Raji (cell line): ENCODE measurements around the gene KCNH8.

Source experiments
- POLR2A ChIP-seq: IDR thresholded peaks from 2 replicates; pipeline ENCODE4 v1.6.1; 2011; ENCODE audit warnings: low read depth, low read length, control low read depth; ENCODE audit not compliant: insufficient read depth

The KCNH8 gene

DNA sequence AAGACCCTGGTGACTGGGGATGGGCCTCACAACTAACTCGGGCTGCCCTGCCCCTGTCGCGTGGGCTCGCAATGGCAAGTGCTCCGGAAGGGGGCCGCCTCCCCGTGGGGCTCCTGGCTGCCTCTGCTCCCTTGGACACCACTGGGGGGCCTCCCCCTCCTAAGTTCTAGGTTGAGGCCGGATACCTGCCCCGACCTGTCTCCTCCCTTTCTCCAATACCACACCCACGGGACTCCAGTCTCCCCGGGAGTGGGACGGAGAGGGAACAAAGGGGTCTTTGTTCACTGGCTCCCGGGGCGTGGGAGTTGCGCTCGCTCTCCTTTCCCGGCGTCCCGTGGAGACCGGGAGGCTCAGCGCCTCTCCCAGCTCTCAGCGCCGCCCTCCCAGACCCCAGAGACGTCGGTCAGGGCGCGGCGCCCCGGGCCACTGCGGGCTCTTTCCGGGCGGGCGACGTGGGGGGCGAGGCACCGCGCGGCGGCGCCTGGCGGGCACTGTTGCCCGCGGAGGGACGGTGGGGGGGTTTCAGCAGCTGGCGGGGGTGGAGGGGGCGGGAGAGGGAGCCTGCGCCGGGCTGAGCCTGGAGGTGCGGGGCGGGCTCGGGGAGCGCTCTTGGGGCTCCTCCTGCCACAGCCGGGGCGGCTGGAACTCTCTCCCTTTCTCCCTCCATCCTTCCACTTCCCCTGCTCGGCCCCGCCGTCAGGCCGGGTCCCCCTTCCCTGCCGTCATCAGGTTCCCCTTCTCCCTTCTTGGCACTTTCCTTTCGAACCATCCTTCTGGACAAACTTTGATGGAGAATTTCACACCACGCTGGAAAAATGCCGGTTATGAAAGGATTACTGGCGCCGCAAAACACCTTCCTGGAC is at the start of gene KCNH8:
KCNH8 (plus strand) TSS at position 606 of the 863 bp plus-strand sequence; CDS start at position 816, 210 bp downstream.
- no peak for TF ChIP-seq POLR2A

GRCh38 chr3:19103510-19103909 is 44.8 kb upstream of the KCNH8 start:
- TF ChIP-seq POLR2A, result no peak

- TF ChIP-seq POLR2A, result no peak
These were observed 43.9 kb upstream of the KCNH8 start for GRCh38 chr3:19104459-19104858.

DNA sequence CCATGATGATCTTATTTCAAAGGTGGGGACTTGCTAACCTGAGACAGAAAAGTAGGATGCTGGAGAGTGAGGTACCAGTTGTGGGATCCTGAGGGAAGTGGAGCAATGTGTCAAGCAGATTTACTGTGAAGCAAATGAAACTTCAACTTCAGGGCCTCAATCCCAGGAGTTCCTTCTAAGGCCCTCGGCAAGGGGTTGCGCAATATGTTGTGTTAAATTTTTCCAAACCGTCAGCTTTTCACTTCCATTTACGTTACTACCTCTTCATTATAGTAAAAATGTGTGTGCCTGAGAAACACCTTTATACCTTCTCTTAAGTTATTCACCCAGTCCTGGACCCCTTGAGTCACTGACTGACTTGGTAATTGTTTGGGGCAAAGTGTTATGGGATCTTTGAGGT is 42.5 kb upstream of the KCNH8 start:
- no peak for TF ChIP-seq POLR2A

DNA sequence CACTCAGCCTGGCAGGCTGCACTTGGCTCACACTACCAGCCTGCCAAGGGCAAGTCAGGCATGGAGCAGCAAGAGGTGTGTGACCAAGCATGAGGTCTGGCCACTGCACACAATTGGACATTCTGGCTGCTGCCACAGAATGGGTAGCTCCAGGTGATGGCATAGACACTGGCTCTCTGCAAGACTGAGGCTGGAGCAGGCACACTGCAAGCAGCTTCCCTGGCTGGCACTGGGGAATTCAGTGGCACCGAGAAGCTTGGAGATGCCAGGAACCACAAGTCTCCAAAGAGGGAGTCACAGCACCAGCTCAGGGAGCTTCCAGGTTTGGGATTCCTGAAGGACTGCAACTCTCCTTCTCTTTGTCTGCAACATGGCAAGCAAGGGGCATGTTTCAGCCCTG is 42.0 kb upstream of the KCNH8 start:
- no peak for TF ChIP-seq POLR2A

DNA sequence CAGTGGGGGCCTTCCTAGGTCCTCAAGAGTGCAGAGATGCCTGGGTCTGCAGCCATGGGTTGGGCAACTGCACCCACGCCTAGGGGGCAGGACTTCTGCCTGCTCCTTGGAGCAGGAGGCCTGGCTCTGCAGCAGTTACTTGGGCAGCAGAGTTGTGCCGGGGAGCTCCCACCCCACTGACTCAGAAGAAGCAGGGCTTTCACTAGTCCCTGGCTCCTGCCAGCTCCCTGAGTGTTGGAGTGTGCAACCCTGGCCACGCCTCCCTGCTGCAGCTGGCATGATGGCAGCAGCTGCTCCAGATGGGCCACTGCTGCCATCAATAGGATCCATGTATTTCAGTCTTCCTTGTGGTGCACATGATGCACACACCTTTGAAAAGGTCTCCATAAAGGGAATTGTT is 40.6 kb upstream of the KCNH8 start:
- no peak for TF ChIP-seq POLR2A

- no peak for TF ChIP-seq POLR2A
These were observed 37.9 kb upstream of the KCNH8 start for GRCh38 chr3:19110335-19110895.

- TF ChIP-seq POLR2A, result no peak
These were observed 33.8 kb upstream of the KCNH8 start for GRCh38 chr3:19114461-19114860.

GRCh38 chr3:19116239-19116638 is 32.1 kb upstream of the KCNH8 start:
- no peak for TF ChIP-seq POLR2A

- TF ChIP-seq POLR2A, result no peak
These were observed 23.6 kb upstream of the KCNH8 start for GRCh38 chr3:19124752-19125151.

DNA sequence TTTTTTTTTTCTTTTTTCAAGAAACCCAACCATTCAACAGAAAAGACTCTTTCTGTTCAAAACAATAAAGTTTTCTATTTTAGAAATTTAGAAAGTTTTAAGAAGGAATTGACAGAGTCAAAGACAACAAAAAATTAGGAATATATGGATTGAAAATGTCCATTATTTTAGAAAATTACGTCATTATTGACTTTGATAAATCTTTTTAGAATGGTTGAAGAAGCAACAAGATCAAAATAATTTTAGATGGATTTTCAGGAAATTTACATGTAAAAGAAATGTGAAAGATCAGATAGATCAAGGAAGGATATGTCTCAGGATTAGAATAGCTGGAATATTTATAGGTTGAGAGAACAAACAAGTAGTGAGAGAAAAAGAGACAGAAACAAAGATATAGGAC is 8.4 kb upstream of the KCNH8 start:
- no peak for TF ChIP-seq POLR2A

- TF ChIP-seq POLR2A, result no peak
These were observed 1.3 kb upstream of the KCNH8 start for GRCh38 chr3:19146685-19147650.

DNA sequence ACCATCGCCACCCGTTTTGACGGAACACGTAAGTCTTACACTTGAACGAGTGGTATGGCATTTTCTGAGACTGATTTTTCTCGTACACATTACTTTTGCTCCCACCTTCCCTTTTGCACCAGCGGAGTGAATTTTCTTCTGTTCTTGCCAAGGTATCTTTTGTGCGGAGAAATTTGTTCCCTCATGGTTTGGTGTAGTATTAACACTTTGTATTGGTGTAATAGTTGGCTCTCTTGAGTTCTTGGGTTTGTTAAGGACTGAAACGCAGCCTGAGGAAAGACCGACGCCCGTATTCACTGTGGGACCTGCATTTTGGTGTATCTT is 420 bp downstream of the KCNH8 start:
- TF ChIP-seq POLR2A, result no peak

DNA sequence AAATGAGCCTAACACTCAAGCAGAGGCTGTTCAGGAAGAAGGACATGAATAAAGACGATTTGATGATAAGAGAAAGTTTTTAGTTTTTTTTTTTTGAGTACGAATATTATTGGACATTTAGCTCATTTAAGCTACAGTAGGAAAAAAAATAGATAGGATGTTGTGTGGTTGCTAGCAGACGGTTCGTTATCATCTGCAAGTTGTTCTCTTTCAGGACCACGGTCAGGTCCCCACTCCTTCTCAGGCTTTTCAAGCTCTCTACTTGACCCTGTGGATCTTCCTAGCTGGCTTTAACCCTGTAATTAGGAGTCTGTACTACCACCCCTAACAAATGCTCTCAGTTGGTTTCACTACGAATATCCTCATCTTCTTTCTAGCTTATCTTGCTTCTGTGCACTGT is 1.1 kb downstream of the KCNH8 start:
- TF ChIP-seq POLR2A, result no peak

DNA sequence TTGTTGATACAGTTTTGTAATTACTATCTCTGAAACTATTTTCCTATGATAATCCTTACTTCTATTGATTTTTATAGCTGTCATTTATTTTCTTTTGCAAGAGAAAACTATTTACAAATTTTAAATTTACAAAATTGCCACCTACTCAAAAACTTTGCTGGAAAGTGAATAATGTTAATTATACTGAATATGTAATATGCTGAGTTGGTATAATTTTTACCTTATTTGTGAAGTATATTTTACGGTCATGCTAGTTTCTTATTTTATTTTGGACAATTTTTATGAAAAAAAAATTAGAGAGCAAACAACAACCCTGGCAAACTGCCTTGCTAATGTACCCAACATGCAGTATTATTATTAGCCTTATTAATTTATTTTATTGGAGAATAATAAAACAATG is 2.9 kb downstream of the KCNH8 start:
- no peak for TF ChIP-seq POLR2A
